ENCODE results near the gene MYL3.

GRCh38 chr3:46843508-46843907, 19.7 kb downstream of the MYL3 start:
- no peak for TF ChIP-seq CTCF (IDR thresholded peaks at IDR 0.05)
- TF ChIP-seq POLR2A (IDR thresholded peaks at IDR 0.05), result no peak

Measured in uterus (tissue), 2 donors.